Islet precursor cell (in vitro differentiated cells): Measurements from ENCODE around the gene R3HDM2.

ENCODE experiments used
- DNase-seq: peaks from one replicate; pipeline ENCODE4 v3.0.0-alpha.2; 2018

The R3HDM2 gene

GRCh38 chr12:57237932-57238853 is 192.7 kb downstream of the R3HDM2 start:
- DNase-seq, result peak; percentile 73

- no peak for DNase-seq
Measured at GRCh38 chr12:57237596-57237931, 193.3 kb downstream of the R3HDM2 start.

GRCh38 chr12:57236925-57237595 is 193.8 kb downstream of the R3HDM2 start:
- DNase-seq, result peak; percentile 69

GRCh38 chr12:57236201-57236924 is 194.5 kb downstream of the R3HDM2 start:
- DNase-seq, result peak; percentile 72

GRCh38 chr12:57235728-57236131 is 195.1 kb downstream of the R3HDM2 start:
- DNase-seq, result peak; percentile 57

GRCh38 chr12:57235017-57235727 is 195.7 kb downstream of the R3HDM2 start:
- peak; percentile 90 for DNase-seq

- peak; percentile 55 for DNase-seq
Measured at GRCh38 chr12:57234571-57235016, 196.2 kb downstream of the R3HDM2 start.

- no peak for DNase-seq
Measured at GRCh38 chr12:57234233-57234570, 196.6 kb downstream of the R3HDM2 start.

GRCh38 chr12:57233357-57234232 is 197.2 kb downstream of the R3HDM2 start:
- DNase-seq, result no peak

- DNase-seq, result no peak
Measured at GRCh38 chr12:57232156-57232756, 198.6 kb downstream of the R3HDM2 start.

- no peak for DNase-seq
Measured at GRCh38 chr12:57231276-57232021, 199.4 kb downstream of the R3HDM2 start.

- DNase-seq, result no peak
Measured at GRCh38 chr12:57230381-57231155, 200.3 kb downstream of the R3HDM2 start.

GRCh38 chr12:57229634-57230380 is 201.0 kb downstream of the R3HDM2 start, which contains the start of gene SHMT2:
Gene SHMT2, plus strand, starts transcription at chr12:57229711. Its CDS starts 68 bp downstream, at chr12:57229779.
- peak; percentile 98 for DNase-seq

GRCh38 chr12:57229046-57229633 is 201.7 kb downstream of the R3HDM2 start:
- DNase-seq, result no peak

- DNase-seq, result no peak
Measured at GRCh38 chr12:57227315-57228115, 203.3 kb downstream of the R3HDM2 start.

- DNase-seq, result no peak
Measured at GRCh38 chr12:57226588-57227314, 204.1 kb downstream of the R3HDM2 start.

GRCh38 chr12:57225680-57226210 is 205.1 kb downstream of the R3HDM2 start:
- DNase-seq, result no peak
